ENCODE data around the gene RHOA.

- TF ChIP-seq CTCF (IDR thresholded peaks at IDR 0.05): no peak
- no peak for TF ChIP-seq POLR2A (IDR thresholded peaks at IDR 0.05)
Measured at GRCh38 chr3:49445391-49445790, 33.6 kb upstream of the RHOA start.

All from upper lobe of left lung (tissue), 4 donors.